Mesenchymal stem cell (in vitro differentiated cells and primary cell): ENCODE measurements around the gene OR10AD1.
A peak's percentile ranks its signal among the peaks of the same experiment; 100 is the strongest.

Source experiments
- DNase-seq: peaks from one replicate; pipeline ENCODE4 v3.0.0-alpha.2; 2013
- H2AFZ ChIP-seq: one replicate; pipeline ENCODE4 v1.6.1; 2013; ENCODE audit warnings: low read depth, mild to moderate bottlenecking, control low read depth, inconsistent platforms, low read length, moderate library complexity
- H2AK5ac ChIP-seq: 2 replicates; pipeline ENCODE4 v1.6.1; 2013; ENCODE audit warnings: low read length, moderate library complexity, mild to moderate bottlenecking, inconsistent platforms; ENCODE audit not compliant: severe bottlenecking
- H2BK120ac ChIP-seq: one replicate; pipeline ENCODE4 v1.6.1; 2013; ENCODE audit warnings: low read depth, mild to moderate bottlenecking, inconsistent platforms, low read length, moderate library complexity
- H2BK12ac ChIP-seq, 2 experiments: one replicate each; pipeline ENCODE4 v1.6.1; 2013; ENCODE audit warnings: inconsistent platforms in 2 of 2, low read length in 2 of 2, mild to moderate bottlenecking in 2 of 2, moderate library complexity in 2 of 2, control low read depth in 1 of 2
- H2BK15ac ChIP-seq: one replicate; pipeline ENCODE4 v1.6.1; 2013; ENCODE audit warnings: mild to moderate bottlenecking, low read depth, inconsistent platforms; ENCODE audit not compliant: poor library complexity, severe bottlenecking
- H2BK5ac ChIP-seq: 2 replicates; pipeline ENCODE4 v1.6.1; 2013; ENCODE audit warnings: low read depth, mild to moderate bottlenecking, low read length, control low read depth, inconsistent platforms; ENCODE audit not compliant: poor library complexity, severe bottlenecking
- H3K14ac ChIP-seq, 2 experiments: one replicate each; pipeline ENCODE4 v1.6.1; 2013; ENCODE audit warnings: inconsistent platforms in 2 of 2, low read length in 2 of 2, control low read depth in 1 of 2, mild to moderate bottlenecking in 1 of 2, moderate library complexity in 1 of 2
- H3K18ac ChIP-seq, 2 experiments: one replicate each; pipeline ENCODE4 v1.6.1; 2013; ENCODE audit warnings: inconsistent platforms in 2 of 2, low read length in 2 of 2, control low read depth in 1 of 2, low read depth in 1 of 2, mild to moderate bottlenecking in 1 of 2
- H3K23ac ChIP-seq, 2 experiments: one replicate each; pipeline ENCODE4 v1.6.1; 2013; ENCODE audit warnings: inconsistent platforms in 2 of 2, low read length in 2 of 2, mild to moderate bottlenecking in 2 of 2, moderate library complexity in 2 of 2, control low read depth in 1 of 2
- H3K27ac ChIP-seq: 2 replicates; pipeline ENCODE4 v1.5.1; 2013; ENCODE audit warnings: mild to moderate bottlenecking, moderate library complexity, low read length, control low read depth, inconsistent platforms; ENCODE audit not compliant: poor library complexity, severe bottlenecking
- H3K27me3 ChIP-seq, 2 experiments: 2 replicates each; pipeline versions ENCODE4 v1.6.1 to v1.7.0; 2013; ENCODE audit warnings: low read length in 2 of 2, mild to moderate bottlenecking in 2 of 2, moderate library complexity in 2 of 2, control low read depth in 1 of 2, inconsistent platforms in 1 of 2; ENCODE audit not compliant: control insufficient read depth in 1 of 2, insufficient read depth in 1 of 2
- H3K36me3 ChIP-seq, 2 experiments: 2 replicates each; pipeline versions ENCODE4 v1.6.1 to v1.7.0; 2013; ENCODE audit warnings: low read length in 2 of 2, control low read depth in 1 of 2, inconsistent platforms in 1 of 2, low read depth in 1 of 2, mild to moderate bottlenecking in 1 of 2; ENCODE audit not compliant: insufficient read depth in 2 of 2, control insufficient read depth in 1 of 2
- H3K4ac ChIP-seq, 2 experiments: one replicate each; pipeline ENCODE4 v1.6.1; 2013; ENCODE audit warnings: inconsistent platforms in 2 of 2, low read length in 2 of 2, mild to moderate bottlenecking in 2 of 2, moderate library complexity in 2 of 2, control low read depth in 1 of 2, low read depth in 1 of 2
- H3K4me1 ChIP-seq: 2 replicates; pipeline ENCODE4 v1.6.1; 2013; ENCODE audit warnings: low read depth, low read length, control low read depth; ENCODE audit not compliant: control insufficient read depth, insufficient read depth
- H3K4me2 ChIP-seq: 2 replicates; pipeline ENCODE4 v1.6.1; 2013; ENCODE audit warnings: low read length, mild to moderate bottlenecking, inconsistent platforms; ENCODE audit not compliant: poor library complexity, severe bottlenecking
- H3K4me3 ChIP-seq, 2 experiments: 2 replicates each; pipeline versions ENCODE4 v1.5.1 to v1.7.0; 2013; ENCODE audit warnings: low read length in 2 of 2, mild to moderate bottlenecking in 2 of 2, control low read depth in 1 of 2, low read depth in 1 of 2; ENCODE audit not compliant: insufficient read depth in 1 of 2
- H3K79me1 ChIP-seq: replicated peaks from 2 replicates; pipeline ENCODE4 v1.6.1; 2013; ENCODE audit warnings: mild to moderate bottlenecking, control low read depth, low read length, inconsistent platforms; ENCODE audit not compliant: poor library complexity, severe bottlenecking
- H3K9ac ChIP-seq: 2 replicates; pipeline ENCODE4 v1.7.0; 2013; ENCODE audit warnings: mild to moderate bottlenecking, low read length, moderate library complexity
- H3K9me3 ChIP-seq: 2 replicates; pipeline ENCODE4 v1.7.0; 2013; ENCODE audit warnings: mild to moderate bottlenecking, low read length; ENCODE audit not compliant: control insufficient read depth
- H4K8ac ChIP-seq: one replicate; pipeline ENCODE4 v1.6.1; 2013; ENCODE audit warnings: inconsistent platforms, mild to moderate bottlenecking, low read length, moderate library complexity
- H4K91ac ChIP-seq: one replicate; pipeline ENCODE4 v1.6.1; 2013; ENCODE audit warnings: mild to moderate bottlenecking, low read length, inconsistent platforms
- WGBS: methylation state at CpG from one replicate; pipeline ENCODE4 v1.1.7; 2013; ENCODE audit warnings: mixed read lengths; 5-methylcytosine and 5-hydroxymethylcytosine counted together

Gene OR10AD1

GRCh38 chr12:48187916-48188695, 15.0 kb downstream of the OR10AD1 start:
- no peak overlapping the region for H2BK15ac ChIP-seq
- no peaks in the 10 kb centered on the region for H3K36me3 ChIP-seq
- H3K23ac ChIP-seq = no peak overlapping the region
- no peak overlapping the region for H2BK120ac ChIP-seq
- no peaks in the 10 kb centered on the region for H3K79me1 ChIP-seq
- H2BK5ac ChIP-seq = no peak overlapping the region
- no peaks in the 10 kb centered on the region for H3K9me3 ChIP-seq
- no peak overlapping the region for H3K27ac ChIP-seq
- no peak overlapping the region for H2BK12ac ChIP-seq
- H3K27me3 ChIP-seq = peaks cover 30 to 54% of the 10 kb centered on the region in 2 experiments
- H3K18ac ChIP-seq = no peak overlapping the region
- H4K91ac ChIP-seq = no peak overlapping the region
- H4K8ac ChIP-seq = no peak overlapping the region
- no peak overlapping the region for H3K4me2 ChIP-seq
- H3K4me3 ChIP-seq = no peak overlapping the region
- WGBS = 80% methylated on average over 9 of the region's 10 CpGs
- no peak overlapping the region for H3K9ac ChIP-seq
- no peak overlapping the region for H3K14ac ChIP-seq
- H2AK5ac ChIP-seq = no peak overlapping the region
- no peak overlapping the region for H3K4ac ChIP-seq
- H2AFZ ChIP-seq = no peak overlapping the region
- peaks cover 10% of the 10 kb centered on the region for H3K4me1 ChIP-seq
- no peak for DNase-seq

DNA sequence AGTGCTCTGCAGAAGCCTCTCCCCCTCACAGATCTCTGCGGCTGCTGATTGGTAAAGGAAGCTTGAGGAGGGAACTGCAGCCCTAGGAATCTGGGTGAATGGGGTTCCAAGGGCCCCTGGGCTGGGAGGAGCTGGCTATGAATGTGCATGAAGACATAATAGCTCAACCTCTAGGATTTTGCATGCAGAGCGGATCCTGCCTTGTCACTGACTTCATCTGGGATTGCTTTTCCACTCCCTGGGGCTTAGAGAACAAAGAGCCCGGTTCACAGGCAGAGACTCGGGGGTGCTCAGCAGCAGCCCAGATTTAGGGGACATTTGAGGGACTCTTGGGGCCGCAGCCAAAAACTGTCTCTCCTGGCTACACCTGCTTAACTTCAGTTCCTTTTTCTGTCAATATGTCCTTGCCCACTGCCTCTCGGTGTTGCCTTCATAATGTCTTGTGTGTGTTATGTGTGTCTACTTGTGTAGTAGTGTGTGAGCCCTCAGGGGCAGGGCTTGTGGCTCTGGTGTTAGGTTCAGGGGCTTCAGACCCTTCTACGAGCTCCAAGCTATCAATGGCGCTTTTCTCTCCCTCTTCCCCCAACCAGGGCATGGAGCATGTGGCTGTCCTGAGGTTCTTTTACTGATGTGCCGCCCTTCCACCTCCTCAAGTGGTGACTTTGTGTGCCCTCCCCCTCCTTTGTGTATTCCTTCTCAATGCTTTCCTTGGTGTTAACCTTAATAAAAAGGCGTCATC, 17.7 kb downstream of the OR10AD1 start:
- H4K91ac ChIP-seq = no peak overlapping the region
- H3K23ac ChIP-seq = no peak overlapping the region
- no peak overlapping the region for H3K4me3 ChIP-seq
- H3K9ac ChIP-seq = no peak overlapping the region
- no peaks in the 10 kb centered on the region for H3K79me1 ChIP-seq
- H3K4me2 ChIP-seq = no peak overlapping the region
- no peak overlapping the region for H3K4ac ChIP-seq
- H2BK15ac ChIP-seq = no peak overlapping the region
- H3K4me1 ChIP-seq = peaks cover 12% of the 10 kb centered on the region
- H2BK5ac ChIP-seq = no peak overlapping the region
- H2AK5ac ChIP-seq = no peak overlapping the region
- peak; percentile 42 for DNase-seq
- H4K8ac ChIP-seq = no peak overlapping the region
- no peaks in the 10 kb centered on the region for H3K36me3 ChIP-seq
- no peak overlapping the region for H3K27ac ChIP-seq
- H3K27me3 ChIP-seq = peaks cover 41 to 73% of the 10 kb centered on the region in 2 experiments
- no peak overlapping the region for H3K18ac ChIP-seq
- H3K14ac ChIP-seq = no peak overlapping the region
- H2BK120ac ChIP-seq = no peak overlapping the region
- H2AFZ ChIP-seq = no peak overlapping the region
- H2BK12ac ChIP-seq = no peak overlapping the region
- 56% methylated on average over 10 of the region's 10 CpGs for WGBS
- H3K9me3 ChIP-seq = no peaks in the 10 kb centered on the region

- H3K36me3 ChIP-seq = no peaks in the 10 kb centered on the region
- peak overlapping the region in 1 of 2 experiments; percentile 35 for H3K4ac ChIP-seq
- H4K8ac ChIP-seq = no peak overlapping the region
- H2BK12ac ChIP-seq = no peak overlapping the region
- WGBS = 26% methylated on average over 17 of the region's 20 CpGs
- no peak overlapping the region for H3K4me2 ChIP-seq
- H3K9me3 ChIP-seq = no peaks in the 10 kb centered on the region
- H2AFZ ChIP-seq = no peak overlapping the region
- H2AK5ac ChIP-seq = no peak overlapping the region
- H2BK120ac ChIP-seq = no peak overlapping the region
- peak overlapping the region; percentile 44 for H2BK15ac ChIP-seq
- no peak overlapping the region for H3K23ac ChIP-seq
- no peak overlapping the region for H3K27ac ChIP-seq
- no peak overlapping the region for H3K9ac ChIP-seq
- H3K18ac ChIP-seq = no peak overlapping the region
- no peak overlapping the region for H2BK5ac ChIP-seq
- no peak for DNase-seq
- peak overlapping the region in 1 of 2 experiments; percentile 95 for H3K4me3 ChIP-seq
- no peaks in the 10 kb centered on the region for H3K79me1 ChIP-seq
- H3K14ac ChIP-seq = no peak overlapping the region
- no peak overlapping the region for H4K91ac ChIP-seq
- peaks cover 49 to 75% of the 10 kb centered on the region in 2 experiments for H3K27me3 ChIP-seq
- peaks cover 12% of the 10 kb centered on the region for H3K4me1 ChIP-seq
These were observed 18.6 kb downstream of the OR10AD1 start for GRCh38 chr12:48184549-48184922.

DNA sequence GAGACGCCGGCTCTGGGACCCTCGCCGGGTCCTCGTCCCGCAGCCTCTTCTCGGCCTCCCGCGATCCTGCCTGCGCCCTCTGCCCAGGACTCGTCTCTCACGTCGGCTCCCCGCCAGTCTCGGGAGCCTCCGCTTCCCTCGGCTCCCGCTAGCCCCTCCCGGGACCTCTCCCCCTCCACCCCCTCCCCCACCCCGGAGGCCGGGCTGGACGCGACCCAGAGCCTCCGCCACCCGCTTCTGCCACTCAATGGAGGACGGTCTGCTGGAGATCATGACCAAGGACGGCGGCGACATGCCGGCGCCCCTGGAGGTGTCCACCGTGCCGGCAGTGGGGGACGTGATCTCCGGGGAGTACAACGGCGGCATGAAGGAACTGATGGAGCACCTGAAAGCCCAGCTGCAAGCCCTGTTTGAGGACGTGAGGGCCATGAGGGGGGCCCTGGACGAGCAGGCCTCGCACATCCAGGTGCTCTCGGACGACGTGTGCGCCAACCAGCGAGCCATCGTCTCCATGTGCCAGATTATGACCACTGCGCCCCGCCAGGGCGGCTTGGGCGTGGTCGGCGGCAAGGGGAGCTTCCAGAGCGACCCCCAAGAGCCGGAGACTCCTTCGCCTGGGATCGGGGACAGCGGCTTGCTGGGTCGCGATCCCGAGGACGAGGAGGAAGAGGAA, 19.1 kb downstream of the OR10AD1 start:
- Histone ChIP-seq H2AK5ac (no peak overlapping the region), H4K8ac (peak overlapping the region; percentile 75), H3K27ac (no peak overlapping the region), H3K79me1 (no peaks in the 10 kb centered on the region), H3K9me3 (no peaks in the 10 kb centered on the region), H3K36me3 (no peaks in the 10 kb centered on the region), H2BK15ac (no peak overlapping the region), H3K4me3 (peak overlapping the region; percentile 67 to 95), H2BK5ac (no peak overlapping the region), H2BK12ac (peak overlapping the region in 1 of 2 experiments; percentile 59), H3K14ac (no peak overlapping the region), H3K4ac (no peak overlapping the region), H3K4me1 (peaks cover 12% of the 10 kb centered on the region), H3K4me2 (peak overlapping the region; percentile 91), H4K91ac (peak overlapping the region; percentile 24), H2AFZ (peak overlapping the region; percentile 79), H3K18ac (peak overlapping the region; percentile 28 to 44), H3K23ac (no peak overlapping the region), H3K9ac (peak overlapping the region; percentile 89), H2BK120ac (no peak overlapping the region), H3K27me3 (peaks cover 54 to 81% of the 10 kb centered on the region in 2 experiments)
- WGBS = 10% methylated on average over 61 of the region's 61 CpGs
- no peak for DNase-seq
